Peyer's patch (tissue), 4 donors: ENCODE data around the gene TFDP1.

ENCODE experiments used
- CTCF ChIP-seq, 6 experiments: fragments of 450-650 bp in 4 of 6; fragments of 200-600 bp in 2 of 6; sonication (generic) in 1 of 6; IDR thresholded peaks; one replicate each; pipeline ENCODE4 v1.5.1; 2017 to 2019; ENCODE audit warnings: antibody characterized with exemption in 6 of 6, mild to moderate bottlenecking in 3 of 6, moderate library complexity in 1 of 6
- POLR2A ChIP-seq, 2 donors: fragments of 450-650 bp; IDR thresholded peaks; one replicate each; pipeline ENCODE4 v1.5.1; 2017; ENCODE audit warnings: antibody characterized with exemption in 2 of 2, mild to moderate bottlenecking in 2 of 2, moderate library complexity in 2 of 2

GRCh38 chr13:113632706-113633484, 48.3 kb downstream of the TFDP1 start:
- no peak for TF ChIP-seq CTCF (IDR thresholded peaks at IDR 0.05)
- no peak for TF ChIP-seq POLR2A (IDR thresholded peaks at IDR 0.05)
